NK-92 (cell line): ENCODE data around the gene USP17L26.
"Not testable (repeated sequence)": the region's sequence is repeated elsewhere in the genome, so short reads cannot be mapped to it uniquely, and the experiment has no call there.

Experiments used
- DNase-seq: peaks from one replicate; lab custom pipeline; 2025; ENCODE audit not compliant: unreplicated experiment; lab: John Stamatoyannopoulos, UW

Gene USP17L26

GRCh38 chr4:9334358-9334757 is at the start of gene USP17L26:
Gene USP17L26, plus strand, starts transcription at chr4:9334658. Its CDS starts 0 bp downstream, at chr4:9334658.
- DNase-seq, result not testable (repeated sequence)

DNA sequence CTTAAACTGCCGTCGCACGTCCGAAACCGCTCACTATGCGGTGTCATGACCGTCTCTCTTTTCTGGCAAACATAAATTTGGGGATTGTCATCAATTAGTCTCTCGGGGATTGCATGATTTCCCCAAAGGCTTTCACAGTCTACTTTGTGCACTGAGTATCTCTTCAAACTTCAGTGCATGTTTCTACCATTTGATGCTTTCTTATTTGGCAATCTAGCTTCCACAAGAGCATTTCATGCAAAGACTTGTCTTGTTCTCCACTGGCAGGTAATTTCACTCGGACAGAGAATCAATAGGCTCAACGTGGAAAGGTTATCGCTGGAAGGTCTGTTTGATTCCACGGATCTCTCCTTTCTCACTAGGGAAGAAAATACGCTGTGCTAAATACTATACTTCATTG is 10.3 kb upstream of the USP17L26 start:
- not testable (repeated sequence) for DNase-seq

DNA sequence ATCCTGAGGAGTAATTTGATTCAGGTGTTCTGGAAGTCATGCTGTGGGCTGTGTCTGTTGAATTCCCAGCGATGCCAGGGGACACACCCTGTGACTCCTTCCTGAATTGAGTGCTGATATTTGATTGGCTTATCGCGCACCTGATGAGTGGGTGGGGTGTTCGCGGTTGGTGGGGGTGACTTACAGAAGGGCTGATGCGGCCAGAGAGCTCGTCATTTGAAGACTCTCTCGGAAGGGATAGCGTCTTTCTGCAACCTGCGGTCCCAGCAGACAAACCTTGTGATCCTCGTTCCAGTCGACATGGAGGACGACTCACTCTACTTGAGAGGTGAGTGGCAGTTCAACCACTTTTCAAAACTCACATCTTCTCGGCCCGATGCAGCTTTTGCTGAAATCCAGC is 9.6 kb upstream of the USP17L26 start, which contains the start of gene USP17L24:
Gene USP17L24 (plus strand): TSS at position 301 of the 400 bp plus-strand sequence. CDS start 0 bp downstream, at position 301.
- DNase-seq, result not testable (repeated sequence)

DNA sequence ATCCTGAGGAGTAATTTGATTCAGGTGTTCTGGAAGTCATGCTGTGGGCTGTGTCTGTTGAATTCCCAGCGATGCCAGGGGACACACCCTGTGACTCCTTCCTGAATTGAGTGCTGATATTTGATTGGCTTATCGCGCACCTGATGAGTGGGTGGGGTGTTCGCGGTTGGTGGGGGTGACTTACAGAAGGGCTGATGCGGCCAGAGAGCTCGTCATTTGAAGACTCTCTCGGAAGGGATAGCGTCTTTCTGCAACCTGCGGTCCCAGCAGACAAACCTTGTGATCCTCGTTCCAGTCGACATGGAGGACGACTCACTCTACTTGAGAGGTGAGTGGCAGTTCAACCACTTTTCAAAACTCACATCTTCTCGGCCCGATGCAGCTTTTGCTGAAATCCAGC is 4.8 kb upstream of the USP17L26 start, which contains the start of gene USP17L25:
Gene USP17L25 (plus strand): TSS at position 301 of the 400 bp plus-strand sequence. CDS start 0 bp downstream, at position 301.
- not testable (repeated sequence) for DNase-seq

DNA sequence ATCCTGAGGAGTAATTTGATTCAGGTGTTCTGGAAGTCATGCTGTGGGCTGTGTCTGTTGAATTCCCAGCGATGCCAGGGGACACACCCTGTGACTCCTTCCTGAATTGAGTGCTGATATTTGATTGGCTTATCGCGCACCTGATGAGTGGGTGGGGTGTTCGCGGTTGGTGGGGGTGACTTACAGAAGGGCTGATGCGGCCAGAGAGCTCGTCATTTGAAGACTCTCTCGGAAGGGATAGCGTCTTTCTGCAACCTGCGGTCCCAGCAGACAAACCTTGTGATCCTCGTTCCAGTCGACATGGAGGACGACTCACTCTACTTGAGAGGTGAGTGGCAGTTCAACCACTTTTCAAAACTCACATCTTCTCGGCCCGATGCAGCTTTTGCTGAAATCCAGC is 4.6 kb downstream of the USP17L26 start, which contains the start of gene USP17L5:
Gene USP17L5 (plus strand): TSS at position 301 of the 400 bp plus-strand sequence. CDS start 0 bp downstream, at position 301.
- not testable (repeated sequence) for DNase-seq

DNA sequence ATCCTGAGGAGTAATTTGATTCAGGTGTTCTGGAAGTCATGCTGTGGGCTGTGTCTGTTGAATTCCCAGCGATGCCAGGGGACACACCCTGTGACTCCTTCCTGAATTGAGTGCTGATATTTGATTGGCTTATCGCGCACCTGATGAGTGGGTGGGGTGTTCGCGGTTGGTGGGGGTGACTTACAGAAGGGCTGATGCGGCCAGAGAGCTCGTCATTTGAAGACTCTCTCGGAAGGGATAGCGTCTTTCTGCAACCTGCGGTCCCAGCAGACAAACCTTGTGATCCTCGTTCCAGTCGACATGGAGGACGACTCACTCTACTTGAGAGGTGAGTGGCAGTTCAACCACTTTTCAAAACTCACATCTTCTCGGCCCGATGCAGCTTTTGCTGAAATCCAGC is 9.4 kb downstream of the USP17L26 start, which contains the start of gene USP17L27:
Gene USP17L27 (plus strand): TSS at position 301 of the 400 bp plus-strand sequence. CDS start 0 bp downstream, at position 301.
- DNase-seq, result not testable (repeated sequence)

GRCh38 chr4:9348593-9348992 is 14.1 kb downstream of the USP17L26 start, which contains the start of gene USP17L28:
Gene USP17L28, plus strand, starts transcription at chr4:9348893. Its CDS starts 0 bp downstream, at chr4:9348893.
- not testable (repeated sequence) for DNase-seq

GRCh38 chr4:9350866-9351265 is 16.4 kb downstream of the USP17L26 start:
- not testable (repeated sequence) for DNase-seq

GRCh38 chr4:9353338-9353737 is 18.9 kb downstream of the USP17L26 start, which contains the start of gene USP17L29:
Gene USP17L29, plus strand, starts transcription at chr4:9353638. Its CDS starts 0 bp downstream, at chr4:9353638.
- DNase-seq, result not testable (repeated sequence)

GRCh38 chr4:9362829-9363228 is 28.4 kb downstream of the USP17L26 start, which contains the start of gene USP17L30:
Gene USP17L30, plus strand, starts transcription at chr4:9363129. Its CDS starts 0 bp downstream, at chr4:9363129.
- DNase-seq, result not testable (repeated sequence)

GRCh38 chr4:9379881-9380280 is 45.4 kb downstream of the USP17L26 start:
- DNase-seq, result not testable (repeated sequence)

- not testable (repeated sequence) for DNase-seq
Observed at GRCh38 chr4:9381012-9381534, 46.6 kb downstream of the USP17L26 start.

DNA sequence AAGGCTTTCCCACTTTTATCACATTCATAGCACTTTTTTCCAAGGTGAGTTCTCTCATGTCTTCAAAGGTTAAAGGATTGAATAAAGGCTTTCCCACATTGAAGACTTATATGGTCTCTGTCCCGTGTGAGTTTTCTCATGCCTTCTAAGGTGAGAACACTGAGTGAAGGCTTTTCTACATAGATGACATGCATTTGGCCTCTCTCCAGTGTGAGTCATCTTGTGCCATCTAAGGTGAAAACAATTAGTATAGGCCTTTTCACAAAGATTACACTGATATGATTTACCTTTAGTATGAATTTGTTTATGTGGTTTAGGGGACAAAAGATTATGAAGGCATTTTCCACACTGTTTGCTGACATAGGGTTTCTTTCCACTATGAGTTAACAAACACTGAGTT is 49.7 kb downstream of the USP17L26 start:
- DNase-seq, result no peak
